PC-3 (cell line): ENCODE measurements around the gene SLC41A3.

Source experiments
- CTCF ChIP-seq: fragments of 300-600 bp; sonication (generic); conservative IDR thresholded peaks from 2 replicates; pipeline ENCODE4 v1.5.1; 2017; ENCODE audit warnings: antibody characterized with exemption, low read depth, mild to moderate bottlenecking, low read length
- EZH2 ChIP-seq: fragments of 300-600 bp; sonication (generic); IDR thresholded peaks from one replicate; pipeline ENCODE4 v1.6.1; 2017; ENCODE audit warnings: antibody characterized with exemption, mild to moderate bottlenecking, low read length; ENCODE audit not compliant: unreplicated experiment

DNA sequence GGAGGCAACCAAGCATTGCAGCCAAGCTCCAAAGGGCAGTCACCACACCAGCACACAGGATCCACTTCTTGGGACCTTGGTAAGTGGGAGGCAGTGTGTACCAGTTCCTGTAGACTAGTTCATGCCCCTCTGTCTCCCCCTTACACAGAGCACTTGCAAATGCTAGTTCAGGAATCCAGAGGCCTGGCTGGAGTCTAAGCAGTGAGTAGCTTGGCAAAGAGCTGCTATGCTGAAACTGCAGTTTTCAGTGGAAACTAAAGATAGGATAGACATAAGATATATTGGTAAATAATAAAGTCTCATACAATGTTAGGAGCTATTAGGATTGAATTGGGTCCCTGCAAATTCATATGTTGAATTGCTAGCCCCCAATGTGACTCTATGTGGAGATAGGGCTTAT lies 13.9 kb upstream of the SLC41A3 start:
- TF ChIP-seq EZH2 (no peak), CTCF (no peak)
